Neural cell (in vitro differentiated cells): ENCODE data around the gene DAZAP1.

Experiments
- EP300 ChIP-seq: fragments of 450-650 bp; conservative IDR thresholded peaks from 2 replicates; pipeline ENCODE4 v1.6.1; 2014; ENCODE audit warnings: antibody characterized with exemption, mild to moderate bottlenecking, moderate library complexity; ENCODE audit not compliant: poor library complexity, severe bottlenecking
- EZH2 ChIP-seq: fragments of 200-600, 300-800 bp; shearing (Covaris generic), sonication (generic); IDR thresholded peaks from 2 replicates; pipeline ENCODE4 v1.6.1; 2014; ENCODE audit warnings: antibody characterized with exemption, low read length, borderline replicate concordance, mild to moderate bottlenecking; ENCODE audit not compliant: insufficient read depth, poor library complexity, severe bottlenecking
- MXI1 ChIP-seq: fragments of 450-650 bp; conservative IDR thresholded peaks from 2 replicates; pipeline ENCODE4 v1.6.1; 2014; ENCODE audit warnings: antibody characterized with exemption, mild to moderate bottlenecking; ENCODE audit not compliant: poor library complexity, severe bottlenecking
- POLR2AphosphoS5 ChIP-seq: IDR thresholded peaks from 2 replicates; pipeline ENCODE4 v1.6.1; 2012
- RAD21 ChIP-seq: fragments of 450-650 bp; conservative IDR thresholded peaks from 2 replicates; pipeline ENCODE4 v1.6.1; 2014; ENCODE audit warnings: antibody characterized with exemption, mild to moderate bottlenecking, moderate library complexity
- SMC3 ChIP-seq: fragments of 450-650 bp; conservative IDR thresholded peaks from 2 replicates; pipeline ENCODE4 v1.6.1; 2014; ENCODE audit warnings: antibody characterized with exemption, mild to moderate bottlenecking, moderate library complexity; ENCODE audit not compliant: poor library complexity
- TAF1 ChIP-seq: IDR thresholded peaks from 2 replicates; pipeline ENCODE4 v1.6.1; 2012; ENCODE audit warnings: low read depth
- TF ChIP-seq, protein P1 (sequence below): fragments of 450-650 bp; IDR thresholded peaks from 2 replicates; pipeline ENCODE4 v1.5.1; 2014; ENCODE audit warnings: antibody characterized with exemption, mild to moderate bottlenecking, moderate library complexity; ENCODE audit not compliant: poor library complexity, severe bottlenecking
- TF ChIP-seq, protein P2 (sequence below): IDR thresholded peaks from 2 replicates; pipeline ENCODE4 v1.6.1; 2012; ENCODE audit warnings: borderline replicate concordance

DNA sequence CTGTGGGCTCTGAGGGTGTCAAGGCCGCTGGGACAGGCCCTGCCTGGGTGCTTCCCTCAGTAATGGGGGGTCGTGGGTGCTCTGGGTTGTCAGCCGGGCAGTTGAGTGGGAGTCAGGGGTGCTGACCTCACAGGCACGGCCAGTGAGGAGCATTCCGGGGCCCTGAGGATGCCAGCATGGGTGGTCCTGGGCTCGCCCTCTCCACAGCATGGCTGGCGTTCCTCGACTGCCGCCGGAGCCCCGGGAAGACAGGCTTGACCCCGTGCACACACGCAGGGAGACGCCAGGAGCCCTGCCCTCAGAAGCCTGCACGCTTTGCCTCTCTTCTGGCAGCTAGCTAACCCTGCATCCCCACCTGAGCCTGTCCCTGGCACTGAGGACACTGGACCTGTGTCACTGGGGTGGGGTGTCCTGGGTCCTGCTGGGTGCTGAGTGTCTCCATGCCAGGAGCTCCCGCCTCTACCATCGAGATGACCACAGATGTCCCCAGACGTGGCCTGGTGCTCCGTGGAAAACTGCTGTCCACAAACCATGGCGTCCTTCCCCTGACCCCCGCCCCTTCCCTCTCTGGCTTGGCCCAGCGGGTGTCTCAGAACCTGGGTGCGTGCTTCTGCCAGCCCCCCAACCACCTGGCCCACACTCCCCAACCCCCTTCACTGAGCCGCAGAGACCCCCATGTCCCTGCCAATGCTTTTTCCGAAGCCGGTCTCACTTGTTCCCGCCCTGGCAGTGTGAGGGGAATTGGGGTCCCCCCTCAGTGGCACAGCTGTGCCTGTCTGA is 28.1 kb upstream of the DAZAP1 start:
- TF ChIP-seq, protein P1, sequence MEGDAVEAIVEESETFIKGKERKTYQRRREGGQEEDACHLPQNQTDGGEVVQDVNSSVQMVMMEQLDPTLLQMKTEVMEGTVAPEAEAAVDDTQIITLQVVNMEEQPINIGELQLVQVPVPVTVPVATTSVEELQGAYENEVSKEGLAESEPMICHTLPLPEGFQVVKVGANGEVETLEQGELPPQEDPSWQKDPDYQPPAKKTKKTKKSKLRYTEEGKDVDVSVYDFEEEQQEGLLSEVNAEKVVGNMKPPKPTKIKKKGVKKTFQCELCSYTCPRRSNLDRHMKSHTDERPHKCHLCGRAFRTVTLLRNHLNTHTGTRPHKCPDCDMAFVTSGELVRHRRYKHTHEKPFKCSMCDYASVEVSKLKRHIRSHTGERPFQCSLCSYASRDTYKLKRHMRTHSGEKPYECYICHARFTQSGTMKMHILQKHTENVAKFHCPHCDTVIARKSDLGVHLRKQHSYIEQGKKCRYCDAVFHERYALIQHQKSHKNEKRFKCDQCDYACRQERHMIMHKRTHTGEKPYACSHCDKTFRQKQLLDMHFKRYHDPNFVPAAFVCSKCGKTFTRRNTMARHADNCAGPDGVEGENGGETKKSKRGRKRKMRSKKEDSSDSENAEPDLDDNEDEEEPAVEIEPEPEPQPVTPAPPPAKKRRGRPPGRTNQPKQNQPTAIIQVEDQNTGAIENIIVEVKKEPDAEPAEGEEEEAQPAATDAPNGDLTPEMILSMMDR: no peak
- TF ChIP-seq EZH2: no peak
- TF ChIP-seq, protein P2, sequence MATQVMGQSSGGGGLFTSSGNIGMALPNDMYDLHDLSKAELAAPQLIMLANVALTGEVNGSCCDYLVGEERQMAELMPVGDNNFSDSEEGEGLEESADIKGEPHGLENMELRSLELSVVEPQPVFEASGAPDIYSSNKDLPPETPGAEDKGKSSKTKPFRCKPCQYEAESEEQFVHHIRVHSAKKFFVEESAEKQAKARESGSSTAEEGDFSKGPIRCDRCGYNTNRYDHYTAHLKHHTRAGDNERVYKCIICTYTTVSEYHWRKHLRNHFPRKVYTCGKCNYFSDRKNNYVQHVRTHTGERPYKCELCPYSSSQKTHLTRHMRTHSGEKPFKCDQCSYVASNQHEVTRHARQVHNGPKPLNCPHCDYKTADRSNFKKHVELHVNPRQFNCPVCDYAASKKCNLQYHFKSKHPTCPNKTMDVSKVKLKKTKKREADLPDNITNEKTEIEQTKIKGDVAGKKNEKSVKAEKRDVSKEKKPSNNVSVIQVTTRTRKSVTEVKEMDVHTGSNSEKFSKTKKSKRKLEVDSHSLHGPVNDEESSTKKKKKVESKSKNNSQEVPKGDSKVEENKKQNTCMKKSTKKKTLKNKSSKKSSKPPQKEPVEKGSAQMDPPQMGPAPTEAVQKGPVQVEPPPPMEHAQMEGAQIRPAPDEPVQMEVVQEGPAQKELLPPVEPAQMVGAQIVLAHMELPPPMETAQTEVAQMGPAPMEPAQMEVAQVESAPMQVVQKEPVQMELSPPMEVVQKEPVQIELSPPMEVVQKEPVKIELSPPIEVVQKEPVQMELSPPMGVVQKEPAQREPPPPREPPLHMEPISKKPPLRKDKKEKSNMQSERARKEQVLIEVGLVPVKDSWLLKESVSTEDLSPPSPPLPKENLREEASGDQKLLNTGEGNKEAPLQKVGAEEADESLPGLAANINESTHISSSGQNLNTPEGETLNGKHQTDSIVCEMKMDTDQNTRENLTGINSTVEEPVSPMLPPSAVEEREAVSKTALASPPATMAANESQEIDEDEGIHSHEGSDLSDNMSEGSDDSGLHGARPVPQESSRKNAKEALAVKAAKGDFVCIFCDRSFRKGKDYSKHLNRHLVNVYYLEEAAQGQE: no peak
- no peak for TF ChIP-seq POLR2AphosphoS5
- no peak for TF ChIP-seq MXI1
- TF ChIP-seq SMC3: no peak
- no peak for TF ChIP-seq RAD21
- TF ChIP-seq TAF1: no peak
- no peak for TF ChIP-seq EP300
